ENCODE measurements around the gene SGPL1.

SGPL1 gene

DNA sequence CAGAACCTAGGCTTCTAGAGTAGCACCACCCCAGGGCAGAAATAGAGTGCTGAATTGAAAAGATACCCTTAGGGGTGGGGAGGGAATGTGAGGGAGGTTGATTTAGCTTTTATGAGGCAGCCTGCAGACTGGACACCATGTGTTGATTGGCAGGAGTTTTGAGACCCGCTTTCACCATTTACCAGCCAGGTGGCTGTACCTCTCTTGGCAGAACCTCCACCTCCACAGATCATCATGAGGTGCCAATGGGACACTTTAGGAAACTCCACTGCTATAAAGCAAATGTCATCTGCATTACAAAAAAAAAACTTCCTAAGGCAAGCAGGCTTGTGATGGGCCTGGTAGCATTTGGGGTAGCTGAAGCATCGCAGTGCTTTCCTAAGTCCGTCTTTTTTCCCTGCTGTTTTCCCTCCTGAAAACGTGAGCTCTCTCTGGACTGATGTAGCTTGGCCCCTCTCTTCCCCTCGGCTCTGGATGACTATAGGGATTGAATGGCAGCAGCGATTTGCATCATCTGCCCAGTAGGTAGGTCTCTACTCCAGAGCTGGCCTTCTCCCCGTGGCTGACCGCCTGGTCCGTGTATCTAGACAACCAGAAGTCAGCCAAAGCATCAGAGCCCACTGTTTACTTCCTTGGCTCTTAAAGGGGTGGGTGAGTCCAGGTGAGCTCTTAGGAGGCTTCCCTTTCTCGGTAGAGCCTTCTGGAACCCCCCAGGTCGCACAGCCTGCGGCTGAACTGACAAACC is 71.3 kb downstream of the SGPL1 start:
- no peak for DNase-seq

DNA sequence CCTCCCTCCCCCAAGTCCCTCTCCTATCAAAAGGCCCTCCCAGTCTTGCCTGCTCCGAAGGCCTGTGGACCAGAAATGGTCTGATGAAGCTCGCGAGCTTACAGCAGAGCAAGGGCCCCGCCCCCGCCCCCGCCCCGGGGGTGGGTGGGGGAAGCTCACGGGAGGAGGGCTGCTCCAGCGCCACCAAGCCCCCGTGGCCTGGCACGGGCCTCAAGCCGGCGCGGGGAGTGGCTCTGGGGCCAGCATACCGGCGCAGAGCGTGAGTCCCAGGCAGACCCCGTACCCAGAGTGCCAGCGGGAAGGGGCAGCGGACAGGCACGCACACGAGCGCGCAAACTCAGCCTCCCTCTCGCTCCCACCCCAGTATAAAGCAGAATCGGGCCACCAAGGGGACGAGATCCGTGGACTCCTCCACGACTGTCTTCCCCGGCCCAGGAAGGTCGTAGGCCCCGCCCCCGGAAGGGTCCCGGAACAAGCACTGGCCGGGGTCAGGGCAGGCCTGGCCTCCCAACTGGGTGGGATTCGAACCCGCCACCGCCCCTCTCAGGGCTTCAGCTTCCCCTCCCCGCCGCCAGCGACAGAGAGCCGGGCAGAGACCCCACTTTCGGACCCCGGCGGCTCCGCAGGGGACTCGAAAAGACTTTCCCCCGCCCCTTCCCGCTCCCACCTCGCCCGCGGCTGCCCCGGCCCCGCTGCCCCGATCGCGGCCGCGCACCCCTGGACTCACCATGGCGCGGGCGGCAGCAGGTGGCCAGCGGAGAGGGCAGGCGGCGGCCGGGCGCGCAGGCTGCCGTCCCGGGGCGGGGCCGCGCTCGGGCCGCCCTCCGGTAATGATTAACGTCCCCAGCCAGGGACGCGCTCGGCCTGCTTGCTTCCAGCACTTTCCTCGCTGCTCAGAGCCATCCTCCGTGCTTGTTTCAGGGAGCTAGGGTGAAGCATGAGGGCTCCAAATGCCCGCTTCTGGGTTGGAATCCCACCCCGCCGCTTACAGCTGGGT is 72.4 kb downstream of the SGPL1 start, which contains the start of gene PCBD1:
Gene PCBD1 (minus strand): TSS at position 762 of the 997 bp plus-strand sequence. CDS start 32 bp downstream, at position 730.
- DNase-seq = peak; percentile 65

- DNase-seq = no peak
These were observed 73.5 kb downstream of the SGPL1 start for GRCh38 chr10:70889291-70889690.

DNA sequence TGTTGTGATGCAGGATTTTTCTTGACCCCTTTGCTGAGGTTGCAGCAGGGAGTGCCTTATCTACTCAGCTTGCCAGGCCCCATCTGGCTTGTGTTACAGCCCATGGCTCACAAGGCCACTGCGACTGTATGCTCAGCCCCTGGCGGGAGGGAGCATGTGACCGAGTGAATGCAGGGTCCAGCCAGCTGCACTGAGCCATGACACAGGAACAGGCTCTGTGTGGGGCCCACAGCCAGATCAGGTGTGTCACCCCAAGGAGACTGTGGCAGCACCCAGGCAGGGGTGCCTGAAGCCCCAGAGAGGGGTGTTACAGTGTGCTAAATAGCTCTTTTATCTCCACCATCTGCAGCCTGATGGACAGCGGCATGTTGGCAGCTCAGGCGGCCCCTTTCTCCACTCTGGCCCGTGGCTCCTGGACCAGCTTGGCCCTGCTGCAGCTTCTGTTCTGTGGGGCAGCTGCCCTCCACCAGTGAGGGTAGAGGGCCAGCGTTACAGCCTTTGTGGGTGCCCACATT is 75.2 kb downstream of the SGPL1 start:
- DNase-seq = no peak

- peak; percentile 33 for DNase-seq
These were observed 75.9 kb downstream of the SGPL1 start for GRCh38 chr10:70891627-70892026.

DNA sequence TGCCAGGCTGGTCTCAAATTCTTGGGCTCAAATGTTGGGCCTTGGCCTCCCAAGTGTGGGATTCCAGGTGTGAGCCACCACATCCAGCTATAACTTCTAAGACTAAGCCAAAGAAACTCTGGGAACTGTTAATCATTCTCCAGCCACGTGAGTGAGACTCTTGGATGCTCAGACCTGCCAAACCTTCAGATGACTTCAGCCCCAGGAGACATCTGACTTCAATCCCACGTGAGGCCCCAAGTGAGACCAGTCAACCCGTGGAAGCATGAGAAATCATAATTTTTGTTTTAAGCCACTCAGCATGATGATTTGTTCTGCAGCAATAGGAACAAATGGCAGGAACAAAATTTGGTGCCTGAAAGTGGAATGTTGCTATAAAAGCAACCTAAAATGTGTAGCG is 76.9 kb downstream of the SGPL1 start:
- no peak for DNase-seq

- DNase-seq = no peak
These were observed 77.7 kb downstream of the SGPL1 start for GRCh38 chr10:70893227-70894006.

GRCh38 chr10:70894416-70894815 is 78.7 kb downstream of the SGPL1 start:
- DNase-seq = no peak

DNA sequence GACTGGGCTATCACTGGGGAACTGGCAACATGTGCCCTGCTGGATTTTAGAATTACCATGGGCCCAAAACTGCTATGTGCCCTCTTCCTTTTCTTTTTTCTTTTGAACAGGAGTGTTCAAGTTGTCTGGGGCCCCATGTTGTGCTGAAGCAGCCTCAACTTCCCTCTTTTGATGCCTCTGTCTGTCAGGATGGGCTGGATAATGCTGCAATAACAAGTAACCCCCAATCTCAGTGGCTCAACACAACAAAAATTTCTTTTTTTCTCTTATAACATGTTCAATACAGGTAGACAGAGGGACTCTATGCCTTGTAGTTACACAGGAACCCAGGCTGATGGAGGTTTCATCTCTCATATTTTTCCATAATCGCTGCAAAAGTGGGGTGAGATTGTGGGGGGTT is 80.8 kb downstream of the SGPL1 start:
- DNase-seq = no peak

DNA sequence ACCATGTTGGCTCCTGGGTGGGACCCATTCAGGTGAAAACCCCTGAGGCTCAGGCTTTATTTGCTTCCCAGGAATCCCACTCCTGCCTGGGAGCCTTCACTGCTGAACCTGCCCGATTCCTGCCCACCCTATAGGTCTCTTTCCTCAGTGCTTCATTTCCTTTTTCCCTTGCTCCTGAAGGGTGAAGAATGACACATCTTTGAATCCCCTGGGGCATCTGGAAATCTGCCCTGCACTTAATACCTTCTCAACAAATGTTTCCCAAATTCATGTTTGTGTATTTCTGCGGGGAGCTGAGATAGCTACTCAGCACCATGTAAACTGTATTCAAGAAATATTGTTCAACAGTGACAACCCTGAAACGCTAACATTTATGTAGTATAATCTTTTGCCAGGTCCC is 82.9 kb downstream of the SGPL1 start:
- peak; percentile 35 for DNase-seq

- DNase-seq = no peak
These were observed 83.3 kb downstream of the SGPL1 start for GRCh38 chr10:70899096-70899495.

DNA sequence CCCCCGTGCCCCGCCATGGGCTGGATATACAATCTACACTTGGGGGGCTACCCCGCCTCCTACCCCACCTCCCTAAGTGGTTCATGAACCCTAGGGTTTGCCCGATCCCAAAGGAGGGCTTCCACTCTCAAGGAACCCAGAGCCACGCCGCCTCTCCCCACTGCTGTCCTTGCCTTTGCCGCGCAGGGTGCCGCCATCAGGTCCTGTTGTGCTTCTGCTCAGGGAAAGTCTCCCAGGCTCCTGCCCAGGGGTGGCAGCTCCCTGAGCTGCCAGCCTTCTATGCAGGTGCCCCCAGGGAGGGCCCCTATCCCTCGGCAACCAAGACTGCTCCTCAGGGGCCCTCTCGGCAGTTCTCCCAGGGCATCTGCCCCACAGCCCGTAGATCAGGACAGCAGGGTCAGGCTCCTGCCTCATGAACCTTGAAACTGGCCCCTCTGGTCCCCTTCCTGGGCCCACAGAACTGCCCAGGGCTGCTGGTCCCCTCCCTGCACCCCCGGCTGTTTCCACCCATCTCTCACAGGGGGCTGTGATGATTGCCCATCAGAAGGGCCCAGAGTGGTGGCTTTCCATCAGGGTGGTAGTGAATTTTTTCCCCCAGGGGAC is 85.6 kb downstream of the SGPL1 start:
- DNase-seq = no peak

- DNase-seq = no peak
These were observed 87.0 kb downstream of the SGPL1 start for GRCh38 chr10:70902661-70903261.

GRCh38 chr10:70903262-70903921 is 87.6 kb downstream of the SGPL1 start:
- DNase-seq = peak; percentile 48

- DNase-seq = no peak
These were observed 89.6 kb downstream of the SGPL1 start for GRCh38 chr10:70905071-70906021.

DNA sequence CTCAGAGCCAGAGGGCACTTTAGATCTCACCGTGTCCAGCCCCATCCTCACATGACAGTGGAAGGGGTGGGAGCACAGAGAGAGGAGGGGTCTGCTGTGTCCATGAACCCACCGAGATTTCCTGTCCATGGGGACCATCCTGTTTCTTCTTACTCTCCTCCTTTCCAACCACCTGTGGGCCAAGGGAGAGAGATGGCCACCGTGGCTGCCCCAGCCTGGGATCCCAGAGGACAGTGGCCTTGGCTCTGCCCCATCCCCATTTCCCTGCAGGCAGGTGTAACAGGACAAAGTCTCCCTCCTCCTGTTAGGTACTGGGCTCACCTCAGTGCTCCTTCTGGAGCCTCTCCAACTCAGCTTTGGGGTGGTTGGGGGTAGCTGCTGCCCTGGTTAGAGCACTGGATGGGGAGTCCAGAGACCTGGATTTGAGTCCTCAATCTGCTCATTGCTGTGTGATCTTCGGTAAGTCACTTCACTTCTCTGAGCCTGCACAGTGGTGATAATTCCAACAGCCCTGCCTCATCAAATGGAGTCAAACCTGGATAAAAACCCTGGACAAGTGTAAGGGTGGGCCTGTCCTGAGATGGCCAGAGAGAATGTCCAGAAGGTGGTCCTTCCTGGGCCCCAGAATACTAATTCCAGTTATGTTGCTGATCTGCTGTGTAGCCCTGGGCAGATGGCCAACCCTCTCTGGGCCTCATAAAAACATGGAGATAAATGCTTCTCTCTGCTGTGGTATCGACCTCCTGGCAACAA is 90.5 kb downstream of the SGPL1 start:
- no peak for DNase-seq

- no peak for DNase-seq
These were observed 91.3 kb downstream of the SGPL1 start for GRCh38 chr10:70906953-70907636.

DNA sequence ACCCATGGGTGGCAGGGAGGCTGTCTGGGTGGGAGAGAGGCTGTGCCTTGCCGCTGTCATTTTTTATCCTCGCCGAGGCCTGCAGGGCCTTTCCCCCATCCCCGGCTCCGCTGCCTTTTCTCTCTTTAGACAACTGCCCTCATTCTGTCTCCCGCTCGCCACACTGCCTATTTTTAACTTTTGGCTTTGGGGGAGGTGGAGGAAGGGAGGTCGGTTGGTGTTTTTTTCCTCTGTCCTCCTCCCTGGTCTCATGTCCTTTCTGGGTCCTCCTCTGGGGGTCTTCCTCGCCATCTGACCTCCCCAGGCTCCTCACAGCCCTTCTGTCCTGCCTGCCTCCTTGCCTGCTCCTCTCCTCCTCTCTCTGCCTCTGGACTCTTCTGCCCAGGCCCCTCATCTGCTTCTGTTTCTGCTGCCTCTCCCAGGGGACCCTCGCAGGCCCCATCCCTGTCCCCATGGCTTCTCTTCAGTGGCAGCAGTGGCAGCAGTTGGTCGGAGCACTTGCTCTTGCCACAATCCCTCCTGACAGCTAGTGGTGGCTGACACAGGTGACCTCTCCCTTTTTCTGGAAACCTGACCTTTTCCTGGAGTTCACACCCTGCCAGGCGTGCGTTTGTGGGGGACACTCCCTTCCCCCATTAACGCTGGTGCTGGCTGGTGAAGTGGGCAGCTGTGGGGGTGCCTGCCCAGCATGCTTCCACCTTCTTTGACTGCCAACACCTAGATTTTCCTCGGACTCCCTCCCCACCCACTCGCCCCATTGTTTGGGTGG is 92.1 kb downstream of the SGPL1 start:
- DNase-seq = no peak
